HepG2 (cell line): ENCODE data around the gene MLX. TPM values are rescaled to one million over a fixed set of nuclear protein-coding genes. Genes with fewer than 3 reads are reported as not detected.

ENCODE experiments used
- CREBL2 ChIP-seq: sonication (generic); formaldehyde crosslinking; IDR thresholded peaks from 2 replicates; pipeline ENCODE4 v1.8.1; 2023; ENCODE audit warnings: missing genetic modification reagents, mild to moderate bottlenecking, borderline replicate concordance
- IRF9 ChIP-seq: sonication (generic); formaldehyde crosslinking; IDR thresholded peaks from 2 replicates; pipeline ENCODE4 v1.8.0; 2022; ENCODE audit warnings: missing genetic modification reagents, mild to moderate bottlenecking, borderline replicate concordance
- RCOR2 ChIP-seq: IDR thresholded peaks from 2 replicates; pipeline ENCODE4 v1.6.1; 2016; ENCODE audit warnings: missing biosample characterization, missing genetic modification reagents
- TBP ChIP-seq: sonication (generic); formaldehyde crosslinking; IDR thresholded peaks from 2 replicates; pipeline ENCODE4 v1.5.0; 2020; ENCODE audit warnings: missing genetic modification reagents
- THAP11 ChIP-seq: IDR thresholded peaks from 2 replicates; pipeline ENCODE4 v1.6.1; 2016; ENCODE audit warnings: missing biosample characterization, missing genetic modification reagents
- THAP9 ChIP-seq: sonication (generic); formaldehyde crosslinking; IDR thresholded peaks from 2 replicates; pipeline ENCODE4; 2020; ENCODE audit warnings: missing genetic modification reagents, mild to moderate bottlenecking, borderline replicate concordance
- ZNF407 ChIP-seq: sonication (generic); formaldehyde crosslinking; IDR thresholded peaks from one replicate; pipeline ENCODE4 v1.5.1; 2020; ENCODE audit warnings: mild to moderate bottlenecking, missing genetic modification reagents; ENCODE audit errors: not compliant biosample characterization
- ZNF574 ChIP-seq: sonication (generic); formaldehyde crosslinking; IDR thresholded peaks from 2 replicates; pipeline ENCODE4 v1.4.0; 2020; ENCODE audit warnings: missing genetic modification reagents
- ZNF784 ChIP-seq: sonication (generic); formaldehyde crosslinking; IDR thresholded peaks from 2 replicates; pipeline ENCODE4 v1.5.1; 2020; ENCODE audit warnings: missing genetic modification reagents, mild to moderate bottlenecking, borderline replicate concordance
- ZSCAN21 ChIP-seq: sonication (generic); formaldehyde crosslinking; IDR thresholded peaks from 2 replicates; pipeline ENCODE4 v1.8.0; 2022; ENCODE audit warnings: mild to moderate bottlenecking, missing genetic modification reagents, moderate library complexity, borderline replicate concordance
- polyA plus RNA-seq, 8 experiments: library from polyadenylated mRNA; depleted of rRNA in 3 of 8; stranded (reverse) in 7 of 8; unstranded in 1 of 8; fragments of >200 nt; fragmentation: Illumina TruSeq in 4 of 8; extraction: Trizol in 4 of 8; gene quantifications; 2 replicates each; pipeline versions ENCODE4 v1.2.1 to v1.2.3, GENCODE V29; 2011 to 2016; ENCODE audit warnings: low read depth in 4 of 8, missing spikeins in 1 of 8, mixed read lengths in 1 of 8; ENCODE audit not compliant: insufficient read depth in 1 of 8
- total RNA-seq, 5 experiments: library from RNA; depleted of rRNA; stranded (reverse); fragments of >200 nt; fragmentation: Illumina TruSeq; extraction: Trizol; gene quantifications; 2 replicates each; pipeline ENCODE4 v1.2.3, GENCODE V29; 2016; ENCODE audit warnings: low read depth in 1 of 5

The MLX gene
- total and polyA plus RNA-seq, 2 of the 13 experiments (the other 11 are each of a cell fraction or from before 2014, with no cell fraction given): 38.9 to 74.4 TPM

GRCh38 chr17:42536372-42537155 lies 30.3 kb upstream of the MLX start (continued):
- TF ChIP-seq CREBL2 (peak; percentile 90; the same call in 1 of the 2 replicates), ZNF574 (CRISPR knock-in tag) (peak; percentile 54; the same call in 1 of the 2 replicates), THAP11 (peak; percentile 45; the same call in 1 of the 2 replicates), ZNF407 (CRISPR knock-in tag) (peak; percentile 52), TBP (CRISPR knock-in tag) (no peak), ZNF784 (CRISPR knock-in tag) (peak; percentile 44; the same call in 1 of the 2 replicates), IRF9 (CRISPR knock-in tag) (peak; percentile 56; the same call in 1 of the 2 replicates), RCOR2 (peak; percentile 74), ZSCAN21 (CRISPR knock-in tag) (peak; percentile 35; the same call in 1 of the 2 replicates), THAP9 (CRISPR knock-in tag) (peak; percentile 84; the same call in 1 of the 2 replicates)
